Measurements from ENCODE around the gene P4HB. TPM values are rescaled to one million over a fixed set of nuclear protein-coding genes. Genes with fewer than 3 reads are reported as not detected.

The P4HB gene
- total RNA-seq, 1 donor from 2014 or later, result 462 TPM

DNA sequence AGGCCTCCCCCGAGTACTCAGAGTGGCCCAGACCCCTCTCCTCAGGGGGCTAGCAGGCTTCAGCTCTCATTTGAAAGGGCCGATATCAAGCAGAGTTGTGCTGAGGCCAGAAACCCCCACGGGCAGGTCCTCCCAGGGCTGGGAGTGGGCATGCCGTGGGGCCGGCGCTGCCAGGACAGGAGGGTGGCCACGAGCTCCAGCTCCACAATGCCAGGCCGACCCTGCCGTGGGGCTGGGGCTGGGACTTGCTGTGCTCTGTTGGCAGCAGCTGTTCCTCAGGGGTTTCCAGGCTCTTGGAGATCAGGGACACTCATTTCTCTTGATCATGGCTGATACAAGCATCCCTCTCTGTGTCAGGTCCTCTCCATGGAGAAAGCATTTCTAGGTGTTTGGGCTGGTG lies 38.5 kb upstream of the P4HB start:
- peaks cover 61% of the 10 kb centered on the region for H3K36me3 ChIP-seq
- intact Hi-C loops (cut with DNase I), result no loop called here

DNA sequence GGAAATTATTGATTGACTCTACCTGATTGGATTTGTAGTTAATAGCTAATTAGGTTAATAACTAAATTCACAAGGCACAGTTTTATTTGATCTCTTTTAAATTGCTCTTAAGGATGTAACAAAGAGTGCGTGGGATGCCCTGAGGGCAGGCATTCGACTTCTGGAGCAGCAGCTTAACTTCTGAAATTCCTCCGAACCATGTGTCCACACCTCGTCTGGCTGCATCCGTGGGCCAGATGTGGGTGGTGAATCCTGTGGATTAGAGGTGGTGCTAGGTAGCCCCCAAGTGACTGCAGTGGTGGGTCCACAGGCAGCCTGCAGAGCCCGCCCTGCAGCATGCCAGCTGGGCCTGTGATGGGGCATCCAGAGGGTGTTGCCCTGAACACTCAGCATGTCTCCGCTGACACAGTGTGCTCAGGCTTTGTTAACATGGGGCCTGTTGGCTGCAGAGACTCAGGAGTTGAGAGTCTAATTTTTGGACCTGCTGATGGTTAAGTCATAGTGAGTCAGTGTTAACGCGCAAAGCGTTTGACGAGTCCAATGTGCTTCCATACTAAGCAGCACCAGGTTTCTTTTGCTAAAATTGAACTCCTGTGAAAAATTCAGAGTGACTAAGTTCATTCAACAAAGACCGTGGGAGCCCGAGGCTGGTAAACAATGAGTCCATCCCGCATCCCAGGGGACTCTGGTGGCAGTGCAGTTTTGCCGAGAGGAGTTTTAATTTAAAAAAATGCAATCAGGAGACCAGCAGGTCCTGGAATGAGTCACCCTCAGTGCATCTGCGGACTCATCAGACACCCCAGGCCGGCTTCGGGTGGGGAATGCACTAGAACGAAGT lies 37.9 kb upstream of the P4HB start:
- Histone ChIP-seq H3K27me3 (no peaks in the 10 kb centered on the region), H3K27ac (no peak overlapping the region), H3K4me1 (peaks cover 5% of the 10 kb centered on the region), H3K36me3 (peaks cover 61% of the 10 kb centered on the region), H3K9me3 (no peaks in the 10 kb centered on the region), H3K4me3 (no peak overlapping the region)
- no peak for DNase-seq
- TF ChIP-seq, protein P1, sequence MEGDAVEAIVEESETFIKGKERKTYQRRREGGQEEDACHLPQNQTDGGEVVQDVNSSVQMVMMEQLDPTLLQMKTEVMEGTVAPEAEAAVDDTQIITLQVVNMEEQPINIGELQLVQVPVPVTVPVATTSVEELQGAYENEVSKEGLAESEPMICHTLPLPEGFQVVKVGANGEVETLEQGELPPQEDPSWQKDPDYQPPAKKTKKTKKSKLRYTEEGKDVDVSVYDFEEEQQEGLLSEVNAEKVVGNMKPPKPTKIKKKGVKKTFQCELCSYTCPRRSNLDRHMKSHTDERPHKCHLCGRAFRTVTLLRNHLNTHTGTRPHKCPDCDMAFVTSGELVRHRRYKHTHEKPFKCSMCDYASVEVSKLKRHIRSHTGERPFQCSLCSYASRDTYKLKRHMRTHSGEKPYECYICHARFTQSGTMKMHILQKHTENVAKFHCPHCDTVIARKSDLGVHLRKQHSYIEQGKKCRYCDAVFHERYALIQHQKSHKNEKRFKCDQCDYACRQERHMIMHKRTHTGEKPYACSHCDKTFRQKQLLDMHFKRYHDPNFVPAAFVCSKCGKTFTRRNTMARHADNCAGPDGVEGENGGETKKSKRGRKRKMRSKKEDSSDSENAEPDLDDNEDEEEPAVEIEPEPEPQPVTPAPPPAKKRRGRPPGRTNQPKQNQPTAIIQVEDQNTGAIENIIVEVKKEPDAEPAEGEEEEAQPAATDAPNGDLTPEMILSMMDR (IDR thresholded peaks at IDR 0.05), result no peak
- ATAC-seq, result no peak
- intact Hi-C loops (cut with DNase I), result no loop called here

More for the DNA sequence above, 38.5 kb upstream of the P4HB start:
- ATAC-seq (no peak), DNase-seq (no peak)
- Histone ChIP-seq H3K9me3 (no peaks in the 10 kb centered on the region), H3K4me3 (no peak overlapping the region), H3K27ac (no peak overlapping the region), H3K4me1 (peaks cover 5% of the 10 kb centered on the region), H3K27me3 (no peaks in the 10 kb centered on the region)
- TF ChIP-seq, protein P1 (IDR thresholded peaks at IDR 0.05), result no peak

DNA sequence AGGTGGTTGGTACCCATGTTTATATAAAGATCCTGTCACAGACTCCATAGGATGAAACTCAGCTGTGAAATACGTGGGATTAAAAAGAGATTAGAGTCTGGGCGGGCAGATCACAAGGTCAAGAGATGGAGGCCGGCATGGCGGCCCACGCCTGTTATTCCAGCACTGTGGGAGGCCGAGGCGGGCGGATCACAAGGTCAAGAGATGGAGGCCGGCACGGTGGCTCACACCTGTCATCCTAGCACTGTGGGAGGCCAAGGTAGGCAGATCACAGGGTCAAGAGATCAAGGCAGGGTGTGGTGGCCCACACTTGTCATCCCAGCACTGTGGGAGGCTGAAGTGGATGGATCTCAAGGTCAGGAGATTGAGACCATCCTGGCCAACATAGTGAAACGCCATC lies 35.1 kb upstream of the P4HB start:
- H3K4me3 ChIP-seq, result no peak overlapping the region
- TF ChIP-seq, protein P1 (IDR thresholded peaks at IDR 0.05), result no peak
- intact Hi-C loops (cut with DNase I), result no loop called here
- H3K27ac ChIP-seq, result no peak overlapping the region
- H3K27me3 ChIP-seq, result no peaks in the 10 kb centered on the region
- peaks cover 13% of the 10 kb centered on the region for H3K4me1 ChIP-seq
- no peaks in the 10 kb centered on the region for H3K9me3 ChIP-seq
- no peak for DNase-seq
- peaks cover 59% of the 10 kb centered on the region for H3K36me3 ChIP-seq
- no peak for ATAC-seq

DNA sequence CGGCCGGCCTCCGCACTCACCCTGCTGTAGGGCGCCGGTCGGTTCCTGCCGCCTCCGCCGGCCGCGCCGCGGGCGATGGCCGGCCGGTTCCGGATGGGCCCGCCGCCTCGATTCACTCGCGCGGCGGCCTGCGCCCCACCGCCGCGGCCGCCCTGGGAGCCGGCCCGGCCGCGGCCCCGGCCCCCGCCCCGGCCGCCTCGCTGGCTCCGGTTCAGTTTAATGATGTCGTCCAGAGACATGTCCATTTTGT lies 30.9 kb upstream of the P4HB start:
- Histone ChIP-seq H3K4me1 (peaks cover 26% of the 10 kb centered on the region), H3K36me3 (peaks cover 59% of the 10 kb centered on the region), H3K9me3 (no peaks in the 10 kb centered on the region), H3K27ac (peak overlapping the region; percentile 87), H3K4me3 (peak overlapping the region; percentile 91), H3K27me3 (no peaks in the 10 kb centered on the region)
- no peak for ATAC-seq
- TF ChIP-seq, protein P1 (IDR thresholded peaks at IDR 0.05), result no peak
- intact Hi-C loops (cut with DNase I), result no loop called here
- no peak for DNase-seq

DNA sequence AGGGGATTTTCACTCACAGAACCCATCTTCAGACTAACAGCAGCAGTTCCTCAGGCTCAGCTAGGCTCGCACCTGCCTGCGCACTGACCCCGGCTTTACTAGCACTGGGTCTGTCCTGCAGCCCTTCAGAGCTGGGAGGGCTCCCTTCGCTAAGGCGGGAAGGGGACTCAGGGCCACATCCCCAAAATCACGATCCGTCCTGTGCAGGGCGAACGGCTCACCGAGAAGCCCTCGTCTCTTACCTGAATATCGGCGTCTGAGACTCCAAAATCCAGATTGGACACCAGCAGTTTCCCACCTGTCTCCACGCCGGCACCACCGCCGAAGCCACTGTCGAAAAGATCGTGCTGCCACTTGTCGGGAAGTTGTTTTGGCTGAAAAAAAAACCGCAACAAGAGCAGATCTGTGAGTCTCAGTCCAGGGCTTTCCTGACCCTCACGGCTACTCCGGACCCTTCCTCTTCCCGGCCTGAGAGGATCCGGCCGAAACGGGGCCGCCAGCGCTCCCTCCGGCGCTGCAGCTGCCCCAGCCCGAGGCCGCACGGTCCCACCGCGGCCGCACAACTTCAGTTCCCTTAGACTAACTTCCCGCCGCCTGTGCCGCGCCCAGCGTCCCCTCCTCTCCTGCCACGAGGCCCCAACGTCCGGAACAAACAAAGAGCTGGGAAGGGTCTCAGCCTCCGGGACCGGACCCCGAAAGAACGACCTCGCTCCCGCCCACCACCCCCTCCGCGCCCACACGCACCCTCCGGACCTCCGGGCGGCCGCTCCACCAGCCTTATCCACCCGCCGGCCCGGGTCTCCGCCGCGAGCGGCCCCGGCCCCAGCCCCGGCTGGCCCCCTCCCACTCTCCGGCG lies 30.3 kb upstream of the P4HB start:
- Histone ChIP-seq H3K27ac (peak overlapping the region; percentile 87), H3K9me3 (no peaks in the 10 kb centered on the region), H3K27me3 (no peaks in the 10 kb centered on the region), H3K4me3 (peak overlapping the region; percentile 91), H3K36me3 (peaks cover 59% of the 10 kb centered on the region), H3K4me1 (peaks cover 26% of the 10 kb centered on the region)
- ATAC-seq, result no peak
- DNase-seq, result no peak
- TF ChIP-seq, protein P1 (IDR thresholded peaks at IDR 0.05), result no peak
- intact Hi-C loops (cut with DNase I), result no loop called here
